H9 (cell line): ENCODE results near the gene FRAS1. TPM values are rescaled to one million over a fixed set of nuclear protein-coding genes. Genes with fewer than 3 reads are reported as not detected.

ENCODE experiments used
- DNase-seq: peaks from one replicate; pipeline ENCODE4 v3.0.0-alpha.2; 2017
- H2AFZ ChIP-seq: one replicate; pipeline ENCODE4 v1.6.1; 2013; ENCODE audit warnings: mild to moderate bottlenecking, low read length, control low read depth, moderate library complexity
- H2AK5ac ChIP-seq: 2 replicates; pipeline ENCODE4 v1.6.1; 2013; ENCODE audit warnings: low read length, control low read depth, mixed read lengths; ENCODE audit not compliant: insufficient read length
- H2BK120ac ChIP-seq: one replicate; pipeline ENCODE4 v1.6.1; 2013; ENCODE audit warnings: low read depth, mild to moderate bottlenecking, low read length, control low read depth, inconsistent platforms; ENCODE audit not compliant: poor library complexity, severe bottlenecking
- H2BK12ac ChIP-seq: 2 replicates; pipeline ENCODE4 v1.6.1; 2013; ENCODE audit warnings: low read length, control low read depth, mixed read lengths, low read depth; ENCODE audit not compliant: insufficient read length
- H2BK15ac ChIP-seq: 2 replicates; pipeline ENCODE4 v1.6.1; 2013; ENCODE audit warnings: low read depth, low read length, control low read depth
- H2BK20ac ChIP-seq: one replicate; pipeline ENCODE4 v1.6.1; 2013; ENCODE audit warnings: low read depth, mild to moderate bottlenecking, low read length, control low read depth, inconsistent platforms; ENCODE audit not compliant: poor library complexity, severe bottlenecking
- H2BK5ac ChIP-seq: 2 replicates; pipeline ENCODE4 v1.6.1; 2013; ENCODE audit warnings: low read length, control low read depth, mixed read lengths; ENCODE audit not compliant: insufficient read length
- H3K14ac ChIP-seq: 2 replicates; pipeline ENCODE4 v1.6.1; 2013; ENCODE audit warnings: low read length, control low read depth; ENCODE audit not compliant: insufficient read depth
- H3K18ac ChIP-seq: 2 replicates; pipeline ENCODE4 v1.6.1; 2013; ENCODE audit warnings: low read depth, mild to moderate bottlenecking, mixed read lengths, low read length, control low read depth; ENCODE audit not compliant: insufficient read length
- H3K23ac ChIP-seq: 2 replicates; pipeline ENCODE4 v1.6.1; 2013; ENCODE audit warnings: low read length, control low read depth, mixed read lengths, low read depth; ENCODE audit not compliant: insufficient read length
- H3K23me2 ChIP-seq: 2 replicates; pipeline ENCODE4 v1.6.1; 2013; ENCODE audit warnings: low read depth, mild to moderate bottlenecking, mixed read lengths, low read length, control low read depth; ENCODE audit not compliant: insufficient read length, poor library complexity, severe bottlenecking
- H3K27ac ChIP-seq: 2 replicates; pipeline ENCODE4 v1.5.1; 2013; ENCODE audit warnings: low read length, control low read depth, mixed read lengths, low read depth; ENCODE audit not compliant: insufficient read length
- H3K27me3 ChIP-seq: 2 replicates; pipeline ENCODE4 v1.6.1; 2013; ENCODE audit warnings: low read length, control low read depth, inconsistent platforms; ENCODE audit not compliant: insufficient read depth
- H3K4ac ChIP-seq: 2 replicates; pipeline ENCODE4 v1.6.1; 2013; ENCODE audit warnings: low read depth, mild to moderate bottlenecking, control low read depth, inconsistent platforms, low read length, moderate library complexity
- H3K4me1 ChIP-seq: 2 replicates; pipeline ENCODE4 v1.6.1; 2013; ENCODE audit warnings: low read length, control low read depth, inconsistent platforms; ENCODE audit not compliant: insufficient read depth
- H3K4me2 ChIP-seq: 2 replicates; pipeline ENCODE4 v1.6.1; 2013; ENCODE audit warnings: low read length, control low read depth, mixed read lengths; ENCODE audit not compliant: insufficient read length, insufficient read depth
- H3K56ac ChIP-seq: 2 replicates; pipeline ENCODE4 v1.6.1; 2013; ENCODE audit warnings: low read depth, mild to moderate bottlenecking, mixed read lengths, low read length, control low read depth; ENCODE audit not compliant: insufficient read length
- H3K79me1 ChIP-seq: 2 replicates; pipeline ENCODE4 v1.6.1; 2013; ENCODE audit warnings: low read depth, mild to moderate bottlenecking, moderate library complexity, low read length, control low read depth, inconsistent platforms; ENCODE audit not compliant: insufficient read depth, poor library complexity, severe bottlenecking
- H3K79me2 ChIP-seq: 2 replicates; pipeline ENCODE4 v1.6.1; 2013; ENCODE audit warnings: low read length, control low read depth, inconsistent platforms; ENCODE audit not compliant: insufficient read depth
- H3K9ac ChIP-seq: 2 replicates; pipeline ENCODE4 v1.6.1; 2013; ENCODE audit warnings: low read length, control low read depth, mixed read lengths; ENCODE audit not compliant: insufficient read length; ENCODE audit errors: extremely low read depth
- H3K9me3 ChIP-seq: one replicate; pipeline ENCODE4 v1.6.1; 2013; ENCODE audit warnings: low read depth, low read length, inconsistent platforms; ENCODE audit not compliant: control insufficient read depth
- H3T11ph ChIP-seq: one replicate; pipeline ENCODE4 v1.6.1; 2013; ENCODE audit warnings: mild to moderate bottlenecking, low read length, control low read depth, inconsistent platforms
- H4K20me1 ChIP-seq: one replicate; pipeline ENCODE4 v1.6.1; 2013; ENCODE audit not compliant: control insufficient read depth, insufficient read length, insufficient read depth
- H4K5ac ChIP-seq: 2 replicates; pipeline ENCODE4 v1.6.1; 2013; ENCODE audit warnings: low read depth, mild to moderate bottlenecking, mixed read lengths, low read length, control low read depth; ENCODE audit not compliant: insufficient read length
- H4K8ac ChIP-seq: replicated peaks from 2 replicates; pipeline ENCODE4 v1.6.1; 2013; ENCODE audit warnings: low read length, control low read depth, mixed read lengths, low read depth; ENCODE audit not compliant: insufficient read length
- H4K91ac ChIP-seq: 2 replicates; pipeline ENCODE4 v1.6.1; 2013; ENCODE audit warnings: low read depth, mild to moderate bottlenecking, moderate library complexity, mixed read lengths, low read length, control low read depth; ENCODE audit not compliant: insufficient read length
- H3K27ac Mint-ChIP-seq, 3 experiments: 2 replicates in 2 of 3; 3 replicates in 1 of 3; pipeline ENCODE4 v1.8.0; 2020 to 2021; ENCODE audit warnings: mixed read lengths in 3 of 3, mild to moderate bottlenecking in 1 of 3, moderate library complexity in 1 of 3
- H3K27me3 Mint-ChIP-seq: 2 replicates; pipeline ENCODE4 v1.8.0; 2021; ENCODE audit warnings: low read depth, mild to moderate bottlenecking, moderate library complexity, mixed read lengths
- H3K36me3 Mint-ChIP-seq, 3 experiments: 2 replicates in 2 of 3; 3 replicates in 1 of 3; pipeline ENCODE4 v1.8.0; 2020 to 2021; ENCODE audit warnings: low read depth in 3 of 3, mixed read lengths in 3 of 3; ENCODE audit not compliant: insufficient read depth in 1 of 3
- H3K4me1 Mint-ChIP-seq, 2 experiments: 2 replicates each; pipeline ENCODE4 v1.8.0; 2020; ENCODE audit warnings: mixed read lengths in 2 of 2
- H3K4me3 Mint-ChIP-seq, 2 experiments: 2 replicates in 1 of 2; 3 replicates in 1 of 2; pipeline ENCODE4 v1.8.0; 2020 to 2021; ENCODE audit warnings: mild to moderate bottlenecking in 2 of 2, mixed read lengths in 2 of 2, moderate library complexity in 1 of 2
- H3K9me3 Mint-ChIP-seq, 2 experiments: 2 replicates in 1 of 2; 3 replicates in 1 of 2; pipeline ENCODE4 v1.8.0; 2020; ENCODE audit warnings: mild to moderate bottlenecking in 2 of 2, mixed read lengths in 2 of 2, moderate library complexity in 1 of 2
- total RNA-seq: library from RNA; stranded (reverse); gene quantifications from 2 replicates; pipeline ENCODE4 v1.2.1, GENCODE V29; 2021
- TF ChIP-seq, protein P1 (sequence below): fragments of 200-600 bp; sonication (generic); conservative IDR thresholded peaks from 3 replicates; pipeline ENCODE4 v1.8.0; 2021; ENCODE audit warnings: antibody characterized with exemption, mild to moderate bottlenecking

The FRAS1 gene
- total RNA-seq, 1 experiment from 2014 or later: 58.5 TPM

DNA sequence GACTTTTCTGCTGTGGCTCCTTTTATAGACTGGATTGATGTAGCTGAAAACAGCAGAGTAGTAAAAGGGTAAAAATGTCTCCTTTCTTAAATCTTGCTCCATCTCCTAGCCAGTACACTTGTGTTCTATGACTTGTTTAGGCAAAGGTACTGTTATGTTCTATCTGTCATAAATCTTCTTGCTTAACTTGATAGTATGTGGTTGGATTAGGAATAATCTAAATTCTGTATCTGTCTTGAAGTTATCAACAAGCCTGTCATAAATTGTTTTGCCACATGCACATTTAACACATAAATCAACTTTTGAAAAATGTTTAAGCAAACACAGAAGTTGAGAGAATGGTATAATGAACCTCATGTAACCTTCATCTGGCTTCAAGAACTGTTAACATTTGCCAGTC is 157.0 kb downstream of the FRAS1 start:
- no peak for DNase-seq
- Histone ChIP-seq H3K4me1 (peaks cover 14% of the 10 kb centered on the region), H3K56ac (no peak overlapping the region), H4K8ac (no peak overlapping the region), H3K14ac (no peak overlapping the region), H2BK15ac (no peak overlapping the region), H4K5ac (no peak overlapping the region), H3K27ac (no peak overlapping the region), H3K27me3 (no peaks in the 10 kb centered on the region), H4K20me1 (no peaks in the 10 kb centered on the region), H2BK5ac (no peak overlapping the region), H2AFZ (no peak overlapping the region), H2AK5ac (no peak overlapping the region), H3K23me2 (no peaks in the 10 kb centered on the region), H3K4me2 (no peak overlapping the region), H3K9me3 (no peaks in the 10 kb centered on the region), H3K23ac (no peak overlapping the region), H3K79me1 (peaks cover 3% of the 10 kb centered on the region), H3K9ac (no peak overlapping the region), H3K4ac (no peak overlapping the region), H3K18ac (no peak overlapping the region), H4K91ac (no peak overlapping the region), H3T11ph (no peak overlapping the region), H2BK12ac (no peak overlapping the region), H2BK120ac (no peak overlapping the region), H2BK20ac (no peak overlapping the region), H3K79me2 (peaks cover 6% of the 10 kb centered on the region; the same call in 1 of the 2 replicates)
- Mint-ChIP-seq H3K27me3 (no peaks in the 10 kb centered on the region), H3K36me3 (peaks cover 0 to 3% (median 0%) of the 10 kb centered on the region in 3 experiments; a peak in 2 of 7 replicates), H3K9me3 (no peaks in the 10 kb centered on the region; a peak in 1 of 5 replicates), H3K4me1 (peaks cover 28 to 32% of the 10 kb centered on the region in 2 experiments), H3K27ac (no peak overlapping the region), H3K4me3 (no peak overlapping the region)
- TF ChIP-seq, protein P1, sequence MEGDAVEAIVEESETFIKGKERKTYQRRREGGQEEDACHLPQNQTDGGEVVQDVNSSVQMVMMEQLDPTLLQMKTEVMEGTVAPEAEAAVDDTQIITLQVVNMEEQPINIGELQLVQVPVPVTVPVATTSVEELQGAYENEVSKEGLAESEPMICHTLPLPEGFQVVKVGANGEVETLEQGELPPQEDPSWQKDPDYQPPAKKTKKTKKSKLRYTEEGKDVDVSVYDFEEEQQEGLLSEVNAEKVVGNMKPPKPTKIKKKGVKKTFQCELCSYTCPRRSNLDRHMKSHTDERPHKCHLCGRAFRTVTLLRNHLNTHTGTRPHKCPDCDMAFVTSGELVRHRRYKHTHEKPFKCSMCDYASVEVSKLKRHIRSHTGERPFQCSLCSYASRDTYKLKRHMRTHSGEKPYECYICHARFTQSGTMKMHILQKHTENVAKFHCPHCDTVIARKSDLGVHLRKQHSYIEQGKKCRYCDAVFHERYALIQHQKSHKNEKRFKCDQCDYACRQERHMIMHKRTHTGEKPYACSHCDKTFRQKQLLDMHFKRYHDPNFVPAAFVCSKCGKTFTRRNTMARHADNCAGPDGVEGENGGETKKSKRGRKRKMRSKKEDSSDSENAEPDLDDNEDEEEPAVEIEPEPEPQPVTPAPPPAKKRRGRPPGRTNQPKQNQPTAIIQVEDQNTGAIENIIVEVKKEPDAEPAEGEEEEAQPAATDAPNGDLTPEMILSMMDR: no peak
